ENCODE data around the gene ARL8A.
"Not testable (repeated sequence)": the region's sequence is repeated elsewhere in the genome, so short reads cannot be mapped to it uniquely, and the experiment has no call there.

The ARL8A gene

GRCh38 chr1:202113690-202114300 is 30.7 kb downstream of the ARL8A start:
- H3K27ac Mint-ChIP-seq, result no peak overlapping the region
- no peaks in the 10 kb centered on the region for H3K9me3 Mint-ChIP-seq
- no peak for DNase-seq
- H3K4me3 Mint-ChIP-seq, result no peak overlapping the region
- H3K27me3 Mint-ChIP-seq, result peaks cover 19% of the 10 kb centered on the region
- no peaks in the 10 kb centered on the region for H3K4me1 Mint-ChIP-seq
- CTCF ChIA-PET, result interaction anchor here (0.9 to 2.0 kb wide), 3 partner anchors 9 to 114 kb away, joined by 3 to 8 read pairs (median 3); partner anchors contain the start of gene GPR37L1
- H3K36me3 Mint-ChIP-seq, result no peaks in the 10 kb centered on the region

GRCh38 chr1:202112859-202113689 is 31.5 kb downstream of the ARL8A start:
- no peaks in the 10 kb centered on the region for H3K36me3 Mint-ChIP-seq
- no peak overlapping the region for H3K27ac Mint-ChIP-seq
- no peak for DNase-seq
- no peak overlapping the region for H3K4me3 Mint-ChIP-seq
- H3K4me1 Mint-ChIP-seq, result no peaks in the 10 kb centered on the region
- CTCF ChIA-PET, result interaction anchor here (0.9 to 2.0 kb wide), 3 partner anchors 9 to 113 kb away, joined by 3 to 8 read pairs (median 3); partner anchors contain the start of gene GPR37L1
- no peaks in the 10 kb centered on the region for H3K9me3 Mint-ChIP-seq
- H3K27me3 Mint-ChIP-seq, result peaks cover 14% of the 10 kb centered on the region

- CTCF ChIA-PET, DNase-seq, H3K27ac Mint-ChIP-seq, H3K36me3 Mint-ChIP-seq, H3K4me3 Mint-ChIP-seq, H3K4me1 Mint-ChIP-seq, H3K9me3 Mint-ChIP-seq: not testable (repeated sequence)
- peaks cover 20% of the 10 kb centered on the region for H3K27me3 Mint-ChIP-seq
Measured at GRCh38 chr1:202111589-202111988, 32.9 kb downstream of the ARL8A start.

GRCh38 chr1:202110977-202111376 is 33.6 kb downstream of the ARL8A start:
- Mint-ChIP-seq H3K4me3 (no peak overlapping the region), H3K4me1 (no peaks in the 10 kb centered on the region), H3K9me3 (no peaks in the 10 kb centered on the region), H3K27me3 (peaks cover 20% of the 10 kb centered on the region), H3K36me3 (no peaks in the 10 kb centered on the region), H3K27ac (no peak overlapping the region)
- CTCF ChIA-PET, result no interaction called here
- no peak for DNase-seq

- Mint-ChIP-seq H3K4me3 (no peak overlapping the region), H3K27ac (no peak overlapping the region), H3K9me3 (no peaks in the 10 kb centered on the region), H3K36me3 (no peaks in the 10 kb centered on the region), H3K27me3 (peaks cover 13% of the 10 kb centered on the region), H3K4me1 (no peaks in the 10 kb centered on the region)
- no peak for DNase-seq
- CTCF ChIA-PET, result no interaction called here
Measured at GRCh38 chr1:202107801-202108731, 36.5 kb downstream of the ARL8A start.

GRCh38 chr1:202107321-202107761 is 37.2 kb downstream of the ARL8A start:
- Mint-ChIP-seq H3K36me3 (no peaks in the 10 kb centered on the region), H3K27ac (no peak overlapping the region), H3K4me1 (no peaks in the 10 kb centered on the region), H3K4me3 (no peak overlapping the region), H3K9me3 (no peaks in the 10 kb centered on the region), H3K27me3 (peaks cover 10% of the 10 kb centered on the region)
- CTCF ChIA-PET, result no interaction called here
- no peak for DNase-seq

- no peaks in the 10 kb centered on the region for H3K36me3 Mint-ChIP-seq
- CTCF ChIA-PET, result interaction anchor here (1.1 kb wide), 1 partner anchor 28 kb away, joined by 3 read pairs; no protein-coding TSS in a partner anchor
- no peak overlapping the region for H3K27ac Mint-ChIP-seq
- no peak overlapping the region for H3K4me3 Mint-ChIP-seq
- no peaks in the 10 kb centered on the region for H3K4me1 Mint-ChIP-seq
- peaks cover 10% of the 10 kb centered on the region for H3K27me3 Mint-ChIP-seq
- no peaks in the 10 kb centered on the region for H3K9me3 Mint-ChIP-seq
- no peak for DNase-seq
Measured at GRCh38 chr1:202106340-202107254, 37.9 kb downstream of the ARL8A start.

- H3K4me1 Mint-ChIP-seq, result no peaks in the 10 kb centered on the region
- H3K27ac Mint-ChIP-seq, result no peak overlapping the region
- H3K27me3 Mint-ChIP-seq, result peaks cover 10% of the 10 kb centered on the region
- CTCF ChIA-PET, result interaction anchor here (0.5 to 1.2 kb wide), 3 partner anchors 29 to 485 kb away, joined by 3 read pairs; no protein-coding TSS in a partner anchor
- no peaks in the 10 kb centered on the region for H3K36me3 Mint-ChIP-seq
- no peaks in the 10 kb centered on the region for H3K9me3 Mint-ChIP-seq
- H3K4me3 Mint-ChIP-seq, result no peak overlapping the region
- DNase-seq, result no peak
Measured at GRCh38 chr1:202105571-202106339, 38.8 kb downstream of the ARL8A start.

- Mint-ChIP-seq H3K36me3 (no peaks in the 10 kb centered on the region), H3K4me1 (no peaks in the 10 kb centered on the region), H3K27ac (no peak overlapping the region), H3K9me3 (no peaks in the 10 kb centered on the region), H3K27me3 (peaks cover 10% of the 10 kb centered on the region), H3K4me3 (no peak overlapping the region)
- CTCF ChIA-PET, result interaction anchor here (1.2 kb wide), 1 partner anchor 32 kb away, joined by 3 read pairs; no protein-coding TSS in a partner anchor
- no peak for DNase-seq
Measured at GRCh38 chr1:202104073-202104472, 40.5 kb downstream of the ARL8A start.

- no peaks in the 10 kb centered on the region for H3K9me3 Mint-ChIP-seq
- no peak overlapping the region for H3K4me3 Mint-ChIP-seq
- H3K27ac Mint-ChIP-seq, result no peak overlapping the region
- H3K27me3 Mint-ChIP-seq, result peaks cover 3% of the 10 kb centered on the region
- no peak for DNase-seq
- CTCF ChIA-PET, result no interaction called here
- no peaks in the 10 kb centered on the region for H3K4me1 Mint-ChIP-seq
- H3K36me3 Mint-ChIP-seq, result no peaks in the 10 kb centered on the region
Measured at GRCh38 chr1:202101184-202101583, 43.4 kb downstream of the ARL8A start.

- Mint-ChIP-seq H3K4me3 (no peak overlapping the region), H3K27ac (no peak overlapping the region), H3K9me3 (no peaks in the 10 kb centered on the region), H3K4me1 (no peaks in the 10 kb centered on the region), H3K27me3 (peaks cover 14% of the 10 kb centered on the region), H3K36me3 (no peaks in the 10 kb centered on the region)
- no peak for DNase-seq
- CTCF ChIA-PET, result interaction anchor here (0.6 kb wide), 1 partner anchor 42 kb away, joined by 3 read pairs; no protein-coding TSS in a partner anchor
Measured at GRCh38 chr1:202093858-202094257, 50.7 kb downstream of the ARL8A start.

- H3K36me3 Mint-ChIP-seq, result no peaks in the 10 kb centered on the region
- no peaks in the 10 kb centered on the region for H3K4me1 Mint-ChIP-seq
- H3K27ac Mint-ChIP-seq, result no peak overlapping the region
- no peak for DNase-seq
- peaks cover 26% of the 10 kb centered on the region for H3K27me3 Mint-ChIP-seq
- H3K4me3 Mint-ChIP-seq, result no peak overlapping the region
- CTCF ChIA-PET, result no interaction called here
- H3K9me3 Mint-ChIP-seq, result no peaks in the 10 kb centered on the region
Measured at GRCh38 chr1:202090994-202091393, 53.5 kb downstream of the ARL8A start.

- Mint-ChIP-seq H3K4me3 (no peak overlapping the region), H3K27me3 (peaks cover 38% of the 10 kb centered on the region), H3K9me3 (no peaks in the 10 kb centered on the region), H3K4me1 (no peaks in the 10 kb centered on the region), H3K27ac (no peak overlapping the region), H3K36me3 (no peaks in the 10 kb centered on the region)
- DNase-seq, result no peak
- CTCF ChIA-PET, result no interaction called here
Measured at GRCh38 chr1:202088206-202088605, 56.3 kb downstream of the ARL8A start.
